GM19238 (cell line): ENCODE results near the gene NOP58.
"Not testable (repeated sequence)": the region's sequence is repeated elsewhere in the genome, so short reads cannot be mapped to it uniquely, and the experiment has no call there.

Source experiments
- DNase-seq: peaks from one replicate; pipeline ENCODE4 v3.0.0; 2011; ENCODE audit warnings: low spot score; ENCODE audit not compliant: insufficient read length

NOP58 gene

GRCh38 chr2:202299712-202300111, 34.1 kb downstream of the NOP58 start:
- DNase-seq = peak; percentile 43

- no peak for DNase-seq
Measured at GRCh38 chr2:202306034-202306433, 40.5 kb downstream of the NOP58 start.

- no peak for DNase-seq
Measured at GRCh38 chr2:202307690-202308089, 42.1 kb downstream of the NOP58 start.

GRCh38 chr2:202311823-202312388, 46.3 kb downstream of the NOP58 start:
- no peak for DNase-seq

GRCh38 chr2:202314116-202314515, 48.6 kb downstream of the NOP58 start:
- DNase-seq = no peak

GRCh38 chr2:202317080-202317857, 51.7 kb downstream of the NOP58 start:
- no peak for DNase-seq

GRCh38 chr2:202320362-202320761, 54.8 kb downstream of the NOP58 start:
- DNase-seq = not testable (repeated sequence)

- DNase-seq = no peak
Measured at GRCh38 chr2:202322435-202322834, 56.9 kb downstream of the NOP58 start.

GRCh38 chr2:202327858-202328257, 62.3 kb downstream of the NOP58 start:
- no peak for DNase-seq

GRCh38 chr2:202335791-202336467, 70.4 kb downstream of the NOP58 start:
- DNase-seq = no peak

- no peak for DNase-seq
Measured at GRCh38 chr2:202337151-202337550, 71.6 kb downstream of the NOP58 start.

- no peak for DNase-seq
Measured at GRCh38 chr2:202337706-202338346, 72.3 kb downstream of the NOP58 start.

GRCh38 chr2:202339071-202339870, 73.7 kb downstream of the NOP58 start:
- no peak for DNase-seq

- DNase-seq = no peak
Measured at GRCh38 chr2:202344178-202344577, 78.6 kb downstream of the NOP58 start.

GRCh38 chr2:202346180-202346579, 80.6 kb downstream of the NOP58 start:
- DNase-seq = no peak
